GM23338 (cell line): ENCODE results near the gene HSDL2. TPM values are rescaled to one million over a fixed set of nuclear protein-coding genes. Genes with fewer than 3 reads are reported as not detected.

Experiments
- CREB1 ChIP-seq: fragments of 250-450 bp; sonication (Bioruptor Pico); IDR thresholded peaks from 2 replicates; pipeline ENCODE4 v1.5.0; 2020; ENCODE audit warnings: low read depth, mild to moderate bottlenecking, moderate library complexity
- CTCF ChIP-seq, 2 experiments: fragments of 200-600 bp in 1 of 2; sonication (generic) in 1 of 2; conservative IDR thresholded peaks; 2 replicates each; pipeline versions ENCODE4 v1.5.1 to v1.6.1; 2016 to 2017; ENCODE audit warnings: antibody characterized with exemption in 2 of 2, low read depth in 2 of 2, mild to moderate bottlenecking in 2 of 2, moderate library complexity in 1 of 2
- EZH2 ChIP-seq: fragments of 200-600 bp; sonication (generic); IDR thresholded peaks from one replicate; pipeline ENCODE4 v1.8.0; 2017; ENCODE audit warnings: antibody characterized with exemption, mild to moderate bottlenecking, low read depth; ENCODE audit not compliant: unreplicated experiment
- EZH2phosphoT487 ChIP-seq: fragments of 200-600 bp; sonication (generic); IDR thresholded peaks from one replicate; pipeline ENCODE4 v1.8.1; 2018; ENCODE audit warnings: antibody characterized with exemption; ENCODE audit not compliant: unreplicated experiment
- REST ChIP-seq: IDR thresholded peaks from one replicate; pipeline ENCODE4 v1.6.1; 2018; ENCODE audit warnings: antibody characterized with exemption; ENCODE audit not compliant: unreplicated experiment
- STAT1 ChIP-seq: IDR thresholded peaks from one replicate; pipeline ENCODE4 v1.6.1; 2016; ENCODE audit warnings: antibody characterized with exemption; ENCODE audit not compliant: unreplicated experiment
- ZNF114 ChIP-seq: fragments of 250-450 bp; sonication (Bioruptor Pico); IDR thresholded peaks from 2 replicates; pipeline ENCODE4 v1.5.0; 2020; ENCODE audit warnings: mild to moderate bottlenecking, moderate library complexity
- ZNF462 ChIP-seq: fragments of 250-450 bp; sonication (Bioruptor Pico); IDR thresholded peaks from 2 replicates; pipeline ENCODE4 v1.5.0; 2020; ENCODE audit warnings: mild to moderate bottlenecking, moderate library complexity
- polyA plus RNA-seq: library from polyadenylated mRNA; unstranded; fragments of >200 nt; fragmentation: Nextera tagmentation; extraction: Ambion mirVana; gene quantifications from 2 replicates; pipeline ENCODE4 v1.2.1, GENCODE V29; 2016
- total RNA-seq: library from RNA; depleted of rRNA; stranded (reverse); fragments of >200 nt; shearing (Covaris generic); gene quantifications from 2 replicates; pipeline ENCODE4 v1.2.3, GENCODE V29; 2014

The HSDL2 gene
- total and polyA plus RNA-seq, 2 experiments from 2014 or later = 11.4 to 15.3 TPM

- TF ChIP-seq ZNF462 (CRISPR knock-in tag) (no peak), CREB1 (no peak), CTCF (conservative IDR thresholded peaks at IDR 0.05; ENCODE audit: low read depth in 2 of 2) (no peak), EZH2phosphoT487 (no peak), ZNF114 (CRISPR knock-in tag) (no peak), EZH2 (no peak), REST (no peak), STAT1 (no peak)
Observed at GRCh38 chr9:112384690-112385089, 4.8 kb downstream of the HSDL2 start (continued).
